ENCODE measurements around the gene SOAT2.

DNA sequence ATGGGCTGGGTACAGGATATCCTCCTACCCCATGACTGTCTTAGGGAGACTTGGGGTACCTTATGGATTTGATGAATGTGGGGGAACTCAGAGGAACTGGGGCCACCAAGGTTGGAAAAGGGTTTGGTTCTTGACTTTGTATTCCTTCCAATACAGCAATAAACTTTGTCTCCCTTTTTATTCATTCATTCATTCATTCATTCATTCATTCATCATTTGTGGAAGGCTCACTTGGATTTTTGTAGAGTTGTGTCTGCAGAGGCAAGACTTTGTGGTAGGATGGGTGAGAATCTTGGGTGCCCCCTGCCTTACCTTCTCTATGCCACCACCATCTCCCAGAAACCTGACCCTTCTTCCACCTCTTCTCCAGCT is 21.1 kb downstream of the SOAT2 start:
- TF ChIP-seq MAX (IDR thresholded peaks at IDR 0.05; ENCODE audit: insufficient read depth, insufficient read length) (no peak), EZH2 (IDR thresholded peaks at IDR 0.05; ENCODE audit: borderline replicate concordance, low read depth, low read length, severe bottlenecking) (no peak), POLR2A (IDR thresholded peaks at IDR 0.05; ENCODE audit: low read depth, low read length) (no peak), POLR2AphosphoS5 (IDR thresholded peaks at IDR 0.05; ENCODE audit: insufficient read depth, low read depth, low read length) (no peak), JUN (IDR thresholded peaks at IDR 0.05; ENCODE audit: borderline replicate concordance, insufficient read depth, insufficient read length, low read depth) (no peak)
- TF ChIP-seq, protein P1, sequence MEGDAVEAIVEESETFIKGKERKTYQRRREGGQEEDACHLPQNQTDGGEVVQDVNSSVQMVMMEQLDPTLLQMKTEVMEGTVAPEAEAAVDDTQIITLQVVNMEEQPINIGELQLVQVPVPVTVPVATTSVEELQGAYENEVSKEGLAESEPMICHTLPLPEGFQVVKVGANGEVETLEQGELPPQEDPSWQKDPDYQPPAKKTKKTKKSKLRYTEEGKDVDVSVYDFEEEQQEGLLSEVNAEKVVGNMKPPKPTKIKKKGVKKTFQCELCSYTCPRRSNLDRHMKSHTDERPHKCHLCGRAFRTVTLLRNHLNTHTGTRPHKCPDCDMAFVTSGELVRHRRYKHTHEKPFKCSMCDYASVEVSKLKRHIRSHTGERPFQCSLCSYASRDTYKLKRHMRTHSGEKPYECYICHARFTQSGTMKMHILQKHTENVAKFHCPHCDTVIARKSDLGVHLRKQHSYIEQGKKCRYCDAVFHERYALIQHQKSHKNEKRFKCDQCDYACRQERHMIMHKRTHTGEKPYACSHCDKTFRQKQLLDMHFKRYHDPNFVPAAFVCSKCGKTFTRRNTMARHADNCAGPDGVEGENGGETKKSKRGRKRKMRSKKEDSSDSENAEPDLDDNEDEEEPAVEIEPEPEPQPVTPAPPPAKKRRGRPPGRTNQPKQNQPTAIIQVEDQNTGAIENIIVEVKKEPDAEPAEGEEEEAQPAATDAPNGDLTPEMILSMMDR (IDR thresholded peaks at IDR 0.05; ENCODE audit: extremely low read depth in 1 of 2, insufficient read depth in 1 of 2, low read depth in 1 of 2, low read length in 2 of 2) = no peak

Measured in endothelial cell of umbilical vein (primary cell).